ENCODE data around the gene TPRN. TPM values are rescaled to one million over a fixed set of nuclear protein-coding genes. Genes with fewer than 3 reads are reported as not detected.

The TPRN gene
- total RNA-seq, 4 donors from 2014 or later, result 0.29 to 17.1 (median 5.5) TPM

DNA sequence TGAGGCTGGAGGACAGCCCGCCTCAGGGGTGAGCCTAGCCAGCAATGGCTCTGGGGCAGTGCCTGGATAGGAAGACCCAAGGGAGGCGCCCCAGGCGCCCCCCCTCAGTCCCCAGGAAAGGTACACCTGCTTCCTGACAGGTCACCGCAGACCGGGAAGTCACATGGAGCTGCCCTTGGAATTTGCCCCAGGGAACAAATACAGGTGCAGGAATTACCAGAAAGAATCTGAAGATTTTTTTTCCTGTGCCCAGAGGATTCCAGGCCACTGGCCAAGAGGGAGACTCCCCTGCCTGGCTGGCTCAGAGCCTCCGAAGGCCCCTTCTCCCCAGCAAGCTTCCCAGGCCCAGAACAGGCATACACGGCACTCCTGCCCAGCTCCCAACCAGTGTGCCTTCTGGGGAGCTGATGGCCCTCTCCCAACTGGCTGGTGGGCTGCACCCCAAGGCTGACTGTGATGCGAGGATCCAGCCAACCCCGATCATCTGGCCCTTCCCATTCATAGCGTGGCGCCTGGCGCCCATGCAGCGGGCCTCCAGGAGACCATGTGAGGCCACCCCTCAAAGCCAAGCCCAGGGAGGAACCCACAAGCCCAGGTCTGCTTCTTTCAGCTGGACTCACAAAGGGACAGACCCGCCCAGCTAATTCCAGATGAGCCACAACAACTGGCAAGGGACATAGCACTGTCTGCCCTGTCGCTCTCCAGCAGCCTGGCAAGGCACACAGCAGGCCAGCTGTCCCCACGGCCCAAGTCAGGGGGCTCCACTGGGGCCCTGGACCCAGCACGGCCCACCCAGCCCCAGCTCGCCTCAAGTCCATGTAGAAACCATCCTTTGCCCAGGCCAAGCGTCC is 2.3 kb downstream of the TPRN start:
- TF ChIP-seq, protein P1, sequence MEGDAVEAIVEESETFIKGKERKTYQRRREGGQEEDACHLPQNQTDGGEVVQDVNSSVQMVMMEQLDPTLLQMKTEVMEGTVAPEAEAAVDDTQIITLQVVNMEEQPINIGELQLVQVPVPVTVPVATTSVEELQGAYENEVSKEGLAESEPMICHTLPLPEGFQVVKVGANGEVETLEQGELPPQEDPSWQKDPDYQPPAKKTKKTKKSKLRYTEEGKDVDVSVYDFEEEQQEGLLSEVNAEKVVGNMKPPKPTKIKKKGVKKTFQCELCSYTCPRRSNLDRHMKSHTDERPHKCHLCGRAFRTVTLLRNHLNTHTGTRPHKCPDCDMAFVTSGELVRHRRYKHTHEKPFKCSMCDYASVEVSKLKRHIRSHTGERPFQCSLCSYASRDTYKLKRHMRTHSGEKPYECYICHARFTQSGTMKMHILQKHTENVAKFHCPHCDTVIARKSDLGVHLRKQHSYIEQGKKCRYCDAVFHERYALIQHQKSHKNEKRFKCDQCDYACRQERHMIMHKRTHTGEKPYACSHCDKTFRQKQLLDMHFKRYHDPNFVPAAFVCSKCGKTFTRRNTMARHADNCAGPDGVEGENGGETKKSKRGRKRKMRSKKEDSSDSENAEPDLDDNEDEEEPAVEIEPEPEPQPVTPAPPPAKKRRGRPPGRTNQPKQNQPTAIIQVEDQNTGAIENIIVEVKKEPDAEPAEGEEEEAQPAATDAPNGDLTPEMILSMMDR (IDR thresholded peaks at IDR 0.05), result no peak
- no peak for TF ChIP-seq POLR2A (IDR thresholded peaks at IDR 0.05)
- no peaks in the 10 kb centered on the region for H3K9me3 ChIP-seq
- H3K36me3 ChIP-seq, result no peaks in the 10 kb centered on the region
- no peak overlapping the region for H3K4me3 ChIP-seq
- H3K4me1 ChIP-seq, result peaks cover 8 to 17% of the 10 kb centered on the region in 2 donors
- H3K27me3 ChIP-seq, result no peaks in the 10 kb centered on the region
- no peak overlapping the region for H3K27ac ChIP-seq
- intact Hi-C loops (cut with DNase I; ENCODE audit: low total_unique reads), result no loop called here
- DNase-seq, result no peak

DNA sequence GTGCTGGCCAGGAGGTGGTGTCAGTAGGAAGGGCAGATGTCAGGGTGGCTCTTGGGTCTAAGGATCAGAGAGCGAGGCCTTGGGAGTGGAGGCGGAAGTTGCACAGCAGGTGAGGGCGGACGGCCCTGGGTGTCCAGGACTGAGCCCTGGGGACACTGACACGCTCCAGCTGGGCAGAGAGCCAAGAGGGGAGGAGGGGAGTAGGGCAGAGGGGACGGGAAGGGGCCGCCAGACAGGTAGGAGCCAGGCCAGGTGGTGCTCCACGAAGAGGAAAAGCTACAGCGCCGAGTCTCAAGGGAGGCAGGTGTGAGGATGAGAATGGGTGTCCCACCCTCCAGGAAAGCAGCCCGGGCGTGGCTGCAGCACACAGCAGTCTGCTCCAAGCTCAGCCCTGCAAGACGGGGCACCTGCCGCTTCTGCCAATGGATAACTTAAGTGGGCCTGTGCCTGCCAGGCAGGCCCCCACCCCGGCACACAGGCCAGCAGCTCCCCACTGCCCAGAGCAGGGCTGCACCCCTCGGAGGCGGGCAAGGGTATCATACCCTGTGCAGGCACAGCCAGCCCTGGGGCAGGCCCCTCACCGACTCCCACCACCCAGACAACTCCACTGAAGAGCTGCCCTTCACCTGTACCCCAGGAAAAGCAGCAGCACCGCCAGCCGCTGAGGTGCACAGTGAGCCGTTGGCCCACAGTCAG is 4.9 kb downstream of the TPRN start:
- no peak for DNase-seq
- H3K9me3 ChIP-seq, result no peaks in the 10 kb centered on the region
- intact Hi-C loops (cut with DNase I; ENCODE audit: low total_unique reads), result no loop called here
- H3K4me1 ChIP-seq, result peaks cover 8 to 17% of the 10 kb centered on the region in 2 donors
- no peak overlapping the region for H3K27ac ChIP-seq
- TF ChIP-seq POLR2A (IDR thresholded peaks at IDR 0.05), result no peak
- TF ChIP-seq, protein P1 (IDR thresholded peaks at IDR 0.05), result no peak
- no peak overlapping the region for H3K4me3 ChIP-seq
- H3K36me3 ChIP-seq, result no peaks in the 10 kb centered on the region
- no peaks in the 10 kb centered on the region for H3K27me3 ChIP-seq

DNA sequence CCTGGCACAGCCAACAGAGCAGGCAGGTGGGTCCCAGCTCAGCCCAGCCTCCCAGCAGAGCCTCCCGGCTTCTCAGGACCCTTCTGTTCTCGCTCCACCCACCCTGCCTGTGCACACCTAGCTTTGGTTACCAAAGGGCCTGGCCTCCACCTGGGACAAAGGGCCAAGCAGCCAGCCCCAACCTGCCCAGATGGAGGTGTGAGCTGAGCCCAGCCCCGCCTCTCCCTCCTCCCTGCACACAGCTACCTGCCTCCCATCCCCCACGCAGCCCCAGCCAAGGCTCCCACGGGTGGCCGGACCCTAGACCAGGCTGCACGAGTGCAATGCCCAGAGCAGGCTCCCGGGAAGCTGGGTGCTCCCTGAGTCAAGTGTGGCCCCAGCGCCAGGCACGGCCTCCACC is 5.6 kb downstream of the TPRN start:
- no peak overlapping the region for H3K27ac ChIP-seq
- no peak overlapping the region for H3K4me3 ChIP-seq
- no peak for TF ChIP-seq POLR2A (IDR thresholded peaks at IDR 0.05)
- TF ChIP-seq, protein P1 (IDR thresholded peaks at IDR 0.05), result no peak
- no peaks in the 10 kb centered on the region for H3K36me3 ChIP-seq
- H3K27me3 ChIP-seq, result no peaks in the 10 kb centered on the region
- H3K9me3 ChIP-seq, result no peaks in the 10 kb centered on the region
- intact Hi-C loops (cut with DNase I; ENCODE audit: low total_unique reads), result no loop called here
- DNase-seq, result no peak
- peaks cover 8 to 19% of the 10 kb centered on the region in 2 donors for H3K4me1 ChIP-seq

GRCh38 chr9:137194388-137194787 is 6.2 kb downstream of the TPRN start:
- H3K4me1 ChIP-seq, result peaks cover 8 to 19% of the 10 kb centered on the region in 2 donors
- no peak for DNase-seq
- no peaks in the 10 kb centered on the region for H3K36me3 ChIP-seq
- no peaks in the 10 kb centered on the region for H3K27me3 ChIP-seq
- intact Hi-C loops (cut with DNase I; ENCODE audit: low total_unique reads), result no loop called here
- no peak overlapping the region for H3K4me3 ChIP-seq
- TF ChIP-seq POLR2A (IDR thresholded peaks at IDR 0.05), result no peak
- TF ChIP-seq, protein P1 (IDR thresholded peaks at IDR 0.05), result no peak
- no peak overlapping the region for H3K27ac ChIP-seq
- H3K9me3 ChIP-seq, result no peaks in the 10 kb centered on the region

DNA sequence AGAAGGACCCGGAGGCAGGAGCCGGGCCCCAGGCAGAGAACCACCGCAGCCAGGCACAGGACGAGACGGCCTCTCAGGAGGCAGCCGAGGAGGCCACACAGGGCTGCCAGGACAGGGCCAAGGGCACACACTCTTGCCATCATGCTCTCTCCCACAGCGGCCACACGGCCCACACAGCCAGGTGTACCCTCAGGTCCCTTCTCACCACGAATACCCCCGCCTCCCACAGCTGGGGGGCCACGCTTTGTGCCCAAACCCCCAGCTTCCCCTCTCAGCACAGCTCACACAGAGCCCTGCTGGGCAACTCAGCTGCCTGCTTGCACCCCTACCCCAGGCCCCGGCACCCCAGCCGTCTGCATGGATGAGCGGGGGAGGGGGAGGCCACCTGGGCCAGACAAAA is 6.8 kb downstream of the TPRN start:
- no peak for DNase-seq
- Histone ChIP-seq H3K27ac (no peak overlapping the region), H3K4me1 (peaks cover 5 to 14% of the 10 kb centered on the region in 2 donors), H3K9me3 (no peaks in the 10 kb centered on the region), H3K36me3 (no peaks in the 10 kb centered on the region), H3K27me3 (no peaks in the 10 kb centered on the region), H3K4me3 (no peak overlapping the region)
- TF ChIP-seq, protein P1 (IDR thresholded peaks at IDR 0.05), result no peak
- TF ChIP-seq POLR2A (IDR thresholded peaks at IDR 0.05), result no peak
- intact Hi-C loops (cut with DNase I; ENCODE audit: low total_unique reads), result no loop called here
